ENCODE results near the gene FOSL2. TPM values are rescaled to one million over a fixed set of nuclear protein-coding genes. Genes with fewer than 3 reads are reported as not detected.

The FOSL2 gene
- total and polyA plus RNA-seq, 2 experiments from 2014 or later = 0.60 to 4.3 TPM

DNA sequence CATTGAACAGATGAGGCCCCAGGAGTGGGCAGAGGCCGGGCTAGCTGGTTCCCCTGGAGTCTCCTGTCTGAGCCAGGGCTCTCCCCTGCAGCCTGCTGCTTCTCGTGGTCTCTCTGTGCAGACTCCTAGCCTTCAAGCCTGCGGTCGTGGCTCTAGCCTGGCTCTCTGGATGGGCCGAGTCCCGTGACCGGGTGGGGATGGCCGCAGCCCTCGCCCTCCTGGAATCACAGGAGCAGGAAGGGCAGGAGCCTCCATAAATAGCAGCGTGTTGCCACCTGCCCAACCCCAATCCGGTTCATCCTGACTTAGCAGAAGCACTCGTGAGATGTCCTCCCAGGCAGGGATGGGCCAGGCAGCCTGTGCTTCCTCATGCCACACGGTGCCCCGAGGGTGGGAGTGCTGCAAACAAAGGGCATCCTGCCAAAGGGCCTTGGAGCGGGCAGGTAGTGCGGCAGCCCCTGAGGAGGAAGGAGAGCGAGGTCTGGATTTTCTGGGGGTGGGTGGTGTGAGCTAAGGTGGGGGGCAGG is 43.9 kb downstream of the FOSL2 start:
- Histone ChIP-seq H3K79me2 (replicated peaks; ENCODE audit: insufficient read depth) (no peaks in the 10 kb centered on the region), H4K20me1 (replicated peaks; ENCODE audit: insufficient read depth) (no peaks in the 10 kb centered on the region), H3K4me2 (no peak overlapping the region), H3K4me1 (ENCODE audit: insufficient read depth) (no peaks in the 10 kb centered on the region), H3K4me3 (no peak overlapping the region), H3K36me3 (ENCODE audit: insufficient read depth) (no peaks in the 10 kb centered on the region), H3F3A (replicated peaks; ENCODE audit: low read depth) (no peaks in the 10 kb centered on the region), H3K27ac (ENCODE audit: low read depth) (no peak overlapping the region), H2AFZ (no peak overlapping the region), H3K27me3 (ENCODE audit: insufficient read depth) (no peaks in the 10 kb centered on the region), H3K9me2 (ENCODE audit: insufficient read depth) (no peaks in the 10 kb centered on the region)
- no peak for TF ChIP-seq CREB1 (CRISPR knock-in tag; IDR thresholded peaks at IDR 0.05; ENCODE audit: low read depth)
- TF ChIP-seq NANOG (IDR thresholded peaks at IDR 0.05; ENCODE audit: borderline replicate concordance) = no peak
- no peak for TF ChIP-seq ZNF114 (CRISPR knock-in tag; IDR thresholded peaks at IDR 0.05)
- TF ChIP-seq EZH2 (IDR thresholded peaks at IDR 0.05; ENCODE audit: low read depth, unreplicated experiment) = no peak
- TF ChIP-seq, protein P1, sequence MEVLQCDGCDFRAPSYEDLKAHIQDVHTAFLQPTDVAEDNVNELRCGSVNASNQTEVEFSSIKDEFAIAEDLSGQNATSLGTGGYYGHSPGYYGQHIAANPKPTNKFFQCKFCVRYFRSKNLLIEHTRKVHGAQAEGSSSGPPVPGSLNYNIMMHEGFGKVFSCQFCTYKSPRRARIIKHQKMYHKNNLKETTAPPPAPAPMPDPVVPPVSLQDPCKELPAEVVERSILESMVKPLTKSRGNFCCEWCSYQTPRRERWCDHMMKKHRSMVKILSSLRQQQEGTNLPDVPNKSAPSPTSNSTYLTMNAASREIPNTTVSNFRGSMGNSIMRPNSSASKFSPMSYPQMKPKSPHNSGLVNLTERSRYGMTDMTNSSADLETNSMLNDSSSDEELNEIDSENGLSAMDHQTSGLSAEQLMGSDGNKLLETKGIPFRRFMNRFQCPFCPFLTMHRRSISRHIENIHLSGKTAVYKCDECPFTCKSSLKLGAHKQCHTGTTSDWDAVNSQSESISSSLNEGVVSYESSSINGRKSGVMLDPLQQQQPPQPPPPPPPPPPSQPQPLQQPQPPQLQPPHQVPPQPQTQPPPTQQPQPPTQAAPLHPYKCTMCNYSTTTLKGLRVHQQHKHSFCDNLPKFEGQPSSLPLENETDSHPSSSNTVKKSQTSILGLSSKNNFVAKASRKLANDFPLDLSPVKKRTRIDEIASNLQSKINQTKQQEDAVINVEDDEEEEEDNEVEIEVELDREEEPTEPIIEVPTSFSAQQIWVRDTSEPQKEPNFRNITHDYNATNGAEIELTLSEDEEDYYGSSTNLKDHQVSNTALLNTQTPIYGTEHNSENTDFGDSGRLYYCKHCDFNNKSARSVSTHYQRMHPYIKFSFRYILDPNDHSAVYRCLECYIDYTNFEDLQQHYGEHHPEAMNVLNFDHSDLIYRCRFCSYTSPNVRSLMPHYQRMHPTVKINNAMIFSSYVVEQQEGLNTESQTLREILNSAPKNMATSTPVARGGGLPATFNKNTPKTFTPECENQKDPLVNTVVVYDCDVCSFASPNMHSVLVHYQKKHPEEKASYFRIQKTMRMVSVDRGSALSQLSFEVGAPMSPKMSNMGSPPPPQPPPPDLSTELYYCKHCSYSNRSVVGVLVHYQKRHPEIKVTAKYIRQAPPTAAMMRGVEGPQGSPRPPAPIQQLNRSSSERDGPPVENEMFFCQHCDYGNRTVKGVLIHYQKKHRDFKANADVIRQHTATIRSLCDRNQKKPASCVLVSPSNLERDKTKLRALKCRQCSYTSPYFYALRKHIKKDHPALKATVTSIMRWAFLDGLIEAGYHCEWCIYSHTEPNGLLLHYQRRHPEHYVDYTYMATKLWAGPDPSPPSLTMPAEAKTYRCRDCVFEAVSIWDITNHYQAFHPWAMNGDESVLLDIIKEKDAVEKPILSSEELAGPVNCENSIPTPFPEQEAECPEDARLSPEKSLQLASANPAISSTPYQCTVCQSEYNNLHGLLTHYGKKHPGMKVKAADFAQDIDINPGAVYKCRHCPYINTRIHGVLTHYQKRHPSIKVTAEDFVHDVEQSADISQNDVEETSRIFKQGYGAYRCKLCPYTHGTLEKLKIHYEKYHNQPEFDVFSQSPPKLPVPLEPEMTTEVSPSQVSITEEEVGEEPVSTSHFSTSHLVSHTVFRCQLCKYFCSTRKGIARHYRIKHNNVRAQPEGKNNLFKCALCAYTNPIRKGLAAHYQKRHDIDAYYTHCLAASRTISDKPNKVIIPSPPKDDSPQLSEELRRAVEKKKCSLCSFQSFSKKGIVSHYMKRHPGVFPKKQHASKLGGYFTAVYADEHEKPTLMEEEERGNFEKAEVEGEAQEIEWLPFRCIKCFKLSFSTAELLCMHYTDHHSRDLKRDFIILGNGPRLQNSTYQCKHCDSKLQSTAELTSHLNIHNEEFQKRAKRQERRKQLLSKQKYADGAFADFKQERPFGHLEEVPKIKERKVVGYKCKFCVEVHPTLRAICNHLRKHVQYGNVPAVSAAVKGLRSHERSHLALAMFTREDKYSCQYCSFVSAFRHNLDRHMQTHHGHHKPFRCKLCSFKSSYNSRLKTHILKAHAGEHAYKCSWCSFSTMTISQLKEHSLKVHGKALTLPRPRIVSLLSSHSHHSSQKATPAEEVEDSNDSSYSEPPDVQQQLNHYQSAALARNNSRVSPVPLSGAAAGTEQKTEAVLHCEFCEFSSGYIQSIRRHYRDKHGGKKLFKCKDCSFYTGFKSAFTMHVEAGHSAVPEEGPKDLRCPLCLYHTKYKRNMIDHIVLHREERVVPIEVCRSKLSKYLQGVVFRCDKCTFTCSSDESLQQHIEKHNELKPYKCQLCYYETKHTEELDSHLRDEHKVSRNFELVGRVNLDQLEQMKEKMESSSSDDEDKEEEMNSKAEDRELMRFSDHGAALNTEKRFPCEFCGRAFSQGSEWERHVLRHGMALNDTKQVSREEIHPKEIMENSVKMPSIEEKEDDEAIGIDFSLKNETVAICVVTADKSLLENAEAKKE (CRISPR knock-in tag; IDR thresholded peaks at IDR 0.05) = no peak
- no peak for DNase-seq (ENCODE audit: low spot score)
- Mint-ChIP-seq H3K9me3 (peaks cover 16% of the 10 kb centered on the region; the same call in 2 of the 3 replicates), H3K27ac (no peak overlapping the region), H3K36me3 (ENCODE audit: low read depth) (no peaks in the 10 kb centered on the region), H3K4me1 (no peaks in the 10 kb centered on the region; the same call in 2 of the 3 replicates), H3K27me3 (ENCODE audit: insufficient read depth, low read depth, poor library complexity) (peaks cover 5% of the 10 kb centered on the region), H3K4me3 (no peak overlapping the region)
- ATAC-seq = no peak
